ENCODE data around the gene ASB7.
"Not testable (repeated sequence)": the region's sequence is repeated elsewhere in the genome, so short reads cannot be mapped to it uniquely, and the experiment has no call there.

The ASB7 gene

DNA sequence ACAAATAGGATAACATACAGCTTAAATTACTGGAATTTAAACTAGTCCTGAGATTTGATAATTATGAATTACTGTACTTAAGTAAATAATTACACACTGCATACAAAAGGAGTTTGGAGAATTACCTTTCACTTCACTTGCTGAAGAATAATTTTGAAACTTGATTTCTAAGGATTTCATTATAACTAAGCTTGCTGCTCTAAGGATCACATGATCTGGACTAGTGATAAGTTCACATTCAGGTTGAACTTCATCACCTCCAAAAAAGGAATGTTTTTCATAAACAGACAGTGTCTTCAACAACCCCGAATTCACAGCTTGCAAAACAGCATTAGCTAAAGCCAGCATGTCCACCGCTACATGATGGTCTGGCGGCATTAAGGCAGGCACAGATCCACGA lies 28.9 kb upstream of the ASB7 start:
- Histone ChIP-seq H3K27me3 (ENCODE audit: low read length) (no peaks in the 10 kb centered on the region), H3F3A (ENCODE audit: insufficient read depth) (no peaks in the 10 kb centered on the region), H3K4me2 (ENCODE audit: low read depth, low read length, poor library complexity, severe bottlenecking) (no peak overlapping the region), H4K20me1 (ENCODE audit: low read depth, low read length) (no peaks in the 10 kb centered on the region), H3K36me3 (ENCODE audit: low read length) (peaks cover 5% of the 10 kb centered on the region; the same call in 1 of the 2 replicates), H3K9ac (ENCODE audit: low read length) (no peak overlapping the region), H3K79me2 (ENCODE audit: insufficient read depth, low read length) (no peaks in the 10 kb centered on the region), H3K9me2 (replicated peaks; ENCODE audit: insufficient read depth, low read length) (no peaks in the 10 kb centered on the region), H3K9me3 (ENCODE audit: insufficient read depth, low read length) (no peaks in the 10 kb centered on the region), H3K27ac (ENCODE audit: low read depth, low read length) (no peak overlapping the region), H3K4me3 (ENCODE audit: insufficient read depth, low read length, poor library complexity, severe bottlenecking) (no peak overlapping the region), H2AFZ (ENCODE audit: low read depth, low read length, severe bottlenecking) (no peak overlapping the region)
- TF ChIP-seq, protein P1, sequence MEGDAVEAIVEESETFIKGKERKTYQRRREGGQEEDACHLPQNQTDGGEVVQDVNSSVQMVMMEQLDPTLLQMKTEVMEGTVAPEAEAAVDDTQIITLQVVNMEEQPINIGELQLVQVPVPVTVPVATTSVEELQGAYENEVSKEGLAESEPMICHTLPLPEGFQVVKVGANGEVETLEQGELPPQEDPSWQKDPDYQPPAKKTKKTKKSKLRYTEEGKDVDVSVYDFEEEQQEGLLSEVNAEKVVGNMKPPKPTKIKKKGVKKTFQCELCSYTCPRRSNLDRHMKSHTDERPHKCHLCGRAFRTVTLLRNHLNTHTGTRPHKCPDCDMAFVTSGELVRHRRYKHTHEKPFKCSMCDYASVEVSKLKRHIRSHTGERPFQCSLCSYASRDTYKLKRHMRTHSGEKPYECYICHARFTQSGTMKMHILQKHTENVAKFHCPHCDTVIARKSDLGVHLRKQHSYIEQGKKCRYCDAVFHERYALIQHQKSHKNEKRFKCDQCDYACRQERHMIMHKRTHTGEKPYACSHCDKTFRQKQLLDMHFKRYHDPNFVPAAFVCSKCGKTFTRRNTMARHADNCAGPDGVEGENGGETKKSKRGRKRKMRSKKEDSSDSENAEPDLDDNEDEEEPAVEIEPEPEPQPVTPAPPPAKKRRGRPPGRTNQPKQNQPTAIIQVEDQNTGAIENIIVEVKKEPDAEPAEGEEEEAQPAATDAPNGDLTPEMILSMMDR (IDR thresholded peaks at IDR 0.05; ENCODE audit: insufficient read depth, low read length, poor library complexity, severe bottlenecking): no peak
- TF ChIP-seq EZH2phosphoT487 (conservative IDR thresholded peaks at IDR 0.05; ENCODE audit: low read length): no peak

DNA sequence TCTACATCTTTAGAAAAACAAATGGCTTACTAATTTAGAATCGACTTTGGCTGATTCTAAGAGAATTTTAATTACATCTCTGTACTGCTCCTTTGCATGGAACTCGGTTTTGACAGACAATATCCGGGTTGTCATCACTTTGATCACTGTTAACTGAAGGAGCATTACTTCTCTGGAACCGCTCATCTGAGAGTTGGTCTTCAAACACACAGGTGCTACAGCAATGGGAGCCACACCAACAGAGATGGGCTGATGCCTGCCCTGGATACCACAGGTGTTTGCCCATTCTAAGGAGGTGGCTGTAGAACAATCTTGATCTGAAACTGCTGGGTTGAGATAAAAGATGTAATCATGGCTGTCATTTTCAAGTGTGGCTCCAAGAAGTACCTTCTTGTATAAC lies 22.0 kb upstream of the ASB7 start:
- no peak overlapping the region for H3K4me3 ChIP-seq (ENCODE audit: insufficient read depth, low read length, poor library complexity, severe bottlenecking)
- H3K4me2 ChIP-seq (ENCODE audit: low read depth, low read length, poor library complexity, severe bottlenecking): no peak overlapping the region
- no peaks in the 10 kb centered on the region for H3F3A ChIP-seq (ENCODE audit: insufficient read depth)
- H3K9me2 ChIP-seq (replicated peaks; ENCODE audit: insufficient read depth, low read length): no peaks in the 10 kb centered on the region
- no peaks in the 10 kb centered on the region for H3K9me3 ChIP-seq (ENCODE audit: insufficient read depth, low read length)
- H4K20me1 ChIP-seq (ENCODE audit: low read depth, low read length): no peaks in the 10 kb centered on the region
- H3K9ac ChIP-seq (ENCODE audit: low read length): no peak overlapping the region
- H2AFZ ChIP-seq (ENCODE audit: low read depth, low read length, severe bottlenecking): no peak overlapping the region
- peaks cover 6% of the 10 kb centered on the region for H3K79me2 ChIP-seq (ENCODE audit: insufficient read depth, low read length)
- no peaks in the 10 kb centered on the region for H3K27me3 ChIP-seq (ENCODE audit: low read length)
- H3K27ac ChIP-seq (ENCODE audit: low read depth, low read length): no peak overlapping the region
- no peak for TF ChIP-seq EZH2phosphoT487 (conservative IDR thresholded peaks at IDR 0.05; ENCODE audit: low read length)
- TF ChIP-seq, protein P1 (IDR thresholded peaks at IDR 0.05; ENCODE audit: insufficient read depth, low read length, poor library complexity, severe bottlenecking): no peak
- H3K36me3 ChIP-seq (ENCODE audit: low read length): peaks cover 4% of the 10 kb centered on the region; the same call in 1 of the 2 replicates

DNA sequence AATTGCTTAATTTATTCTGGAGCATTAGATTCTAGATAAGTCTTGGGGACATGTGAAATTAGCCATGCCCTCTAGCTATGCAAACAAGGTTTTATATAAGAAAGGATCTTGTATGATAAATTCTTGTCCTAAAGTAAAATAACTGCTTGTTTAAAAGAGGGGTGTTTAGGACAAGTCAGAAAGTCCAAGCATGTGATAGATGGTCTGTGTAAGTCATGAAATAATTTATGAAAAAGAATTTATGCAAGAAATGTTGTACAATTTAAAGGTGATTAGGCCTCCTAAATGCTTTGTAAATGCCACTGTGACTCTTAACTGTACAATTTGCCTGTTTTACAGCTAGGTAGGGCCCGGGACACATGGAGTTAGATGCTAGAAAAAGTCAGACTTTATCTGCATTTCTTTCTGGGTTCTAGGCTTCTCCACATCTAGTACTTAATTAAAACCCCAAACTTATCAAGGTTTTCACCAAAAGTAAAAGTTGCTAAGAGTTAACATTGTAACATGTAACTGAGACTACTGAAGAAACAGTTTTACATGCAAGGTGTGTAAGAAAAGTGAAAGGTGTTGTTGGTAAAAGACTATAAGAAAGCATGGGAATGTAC lies 13.6 kb upstream of the ASB7 start:
- no peak for TF ChIP-seq EZH2phosphoT487 (conservative IDR thresholded peaks at IDR 0.05; ENCODE audit: low read length)
- TF ChIP-seq, protein P1 (IDR thresholded peaks at IDR 0.05; ENCODE audit: insufficient read depth, low read length, poor library complexity, severe bottlenecking): no peak
- no peaks in the 10 kb centered on the region for H4K20me1 ChIP-seq (ENCODE audit: low read depth, low read length)
- H3K9me3 ChIP-seq (ENCODE audit: insufficient read depth, low read length): peaks cover 44% of the 10 kb centered on the region

DNA sequence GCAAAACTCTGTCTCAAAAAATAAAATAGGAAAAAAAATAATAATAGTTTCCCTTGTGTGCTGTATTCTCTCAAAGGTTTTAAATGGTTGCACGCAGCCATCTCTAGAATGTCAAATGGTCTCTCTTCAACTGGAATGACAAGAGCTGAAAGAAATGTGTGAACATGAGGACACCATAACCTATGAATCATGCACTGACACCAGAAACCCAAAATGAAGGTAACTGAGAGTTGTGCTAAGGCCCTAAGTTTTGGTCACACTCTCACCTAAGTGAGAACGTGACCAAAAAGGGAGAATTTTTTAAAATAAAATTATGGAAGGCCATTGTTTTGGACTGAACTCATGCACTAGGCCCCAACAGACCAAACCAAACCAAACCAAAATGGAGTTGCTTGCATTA lies 11.2 kb upstream of the ASB7 start:
- H4K20me1 ChIP-seq (ENCODE audit: low read depth, low read length); H3K9me2 ChIP-seq (replicated peaks; ENCODE audit: insufficient read depth, low read length); H3K36me3 ChIP-seq (ENCODE audit: low read length); H3K9ac ChIP-seq (ENCODE audit: low read length); H2AFZ ChIP-seq (ENCODE audit: low read depth, low read length, severe bottlenecking); H3K27ac ChIP-seq (ENCODE audit: low read depth, low read length); H3K27me3 ChIP-seq (ENCODE audit: low read length); H3F3A ChIP-seq (ENCODE audit: insufficient read depth); H3K4me3 ChIP-seq (ENCODE audit: insufficient read depth, low read length, poor library complexity, severe bottlenecking); H3K4me2 ChIP-seq (ENCODE audit: low read depth, low read length, poor library complexity, severe bottlenecking): not testable (repeated sequence)
- Histone ChIP-seq H3K9me3 (ENCODE audit: insufficient read depth, low read length) (peaks cover 44% of the 10 kb centered on the region), H3K79me2 (ENCODE audit: insufficient read depth, low read length) (peaks cover 59% of the 10 kb centered on the region)

More for the DNA sequence above, 13.6 kb upstream of the ASB7 start:
- no peak overlapping the region for H3K9ac ChIP-seq (ENCODE audit: low read length)
- peaks cover 6% of the 10 kb centered on the region for H3K36me3 ChIP-seq (ENCODE audit: low read length)
- no peak overlapping the region for H3K4me2 ChIP-seq (ENCODE audit: low read depth, low read length, poor library complexity, severe bottlenecking)
- H3K9me2 ChIP-seq (replicated peaks; ENCODE audit: insufficient read depth, low read length): no peaks in the 10 kb centered on the region
- H3K4me3 ChIP-seq (ENCODE audit: insufficient read depth, low read length, poor library complexity, severe bottlenecking): no peak overlapping the region
- no peak overlapping the region for H2AFZ ChIP-seq (ENCODE audit: low read depth, low read length, severe bottlenecking)
- no peaks in the 10 kb centered on the region for H3K27me3 ChIP-seq (ENCODE audit: low read length)
- H3F3A ChIP-seq (ENCODE audit: insufficient read depth): no peaks in the 10 kb centered on the region
- peaks cover 41% of the 10 kb centered on the region for H3K79me2 ChIP-seq (ENCODE audit: insufficient read depth, low read length)
- no peak overlapping the region for H3K27ac ChIP-seq (ENCODE audit: low read depth, low read length)

Measured in SU-DHL-6 (cell line).